ENCODE measurements around the gene FILIP1. TPM values are rescaled to one million over a fixed set of nuclear protein-coding genes. Genes with fewer than 3 reads are reported as not detected.

FILIP1 gene
- total and polyA plus RNA-seq, 2 of the 4 experiments (the other 2 are of a cell fraction) = under 0.01 to 0.03 TPM

DNA sequence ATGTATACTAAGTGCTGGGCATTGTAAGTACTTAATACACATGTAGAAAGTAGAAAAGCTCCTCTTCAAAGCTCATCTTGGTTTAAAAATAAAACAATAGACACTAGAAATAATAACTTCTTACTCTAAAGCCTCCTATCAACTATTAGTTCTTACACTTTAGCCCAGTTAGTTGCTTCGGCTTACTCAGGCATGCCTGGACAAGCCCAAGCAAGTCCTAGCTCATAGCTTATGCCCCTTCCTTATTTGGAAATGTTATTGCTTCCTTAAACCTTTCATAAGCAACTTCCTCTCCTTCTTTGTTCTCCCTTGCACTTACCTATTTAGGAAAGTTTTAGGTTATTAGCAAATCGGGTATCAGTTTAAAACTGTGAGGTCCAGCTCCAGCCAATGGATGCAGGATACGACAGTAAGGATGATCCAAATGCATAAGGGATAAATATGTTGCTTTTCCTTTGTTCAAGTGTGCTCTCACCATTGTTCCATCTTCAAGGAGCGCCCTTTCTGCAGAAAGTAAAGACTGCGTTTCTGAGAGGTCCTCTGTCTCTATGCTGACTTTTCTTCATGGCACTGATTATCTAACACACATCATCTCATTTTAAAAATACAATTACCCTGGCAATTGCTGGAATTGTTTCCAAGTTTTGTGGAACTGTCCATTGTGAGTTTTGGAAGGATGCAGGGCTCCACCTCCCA, 221.3 kb downstream of the FILIP1 start:
- Histone ChIP-seq H3K23ac (ENCODE audit: low read depth, low read length) (peak overlapping the region; percentile 90), H2BK5ac (ENCODE audit: low read depth, low read length, poor library complexity, severe bottlenecking) (peak overlapping the region; percentile 97), H3K56ac (ENCODE audit: extremely low read depth, insufficient read depth, low read length) (peak overlapping the region; percentile 61), H3K27ac (ENCODE audit: insufficient read depth, low read length) (peak overlapping the region; percentile 79), H2BK120ac (ENCODE audit: low read depth, low read length) (peak overlapping the region; percentile 94), H2AK5ac (ENCODE audit: low read depth, low read length) (peak overlapping the region; percentile 80), H3K14ac (replicated peaks; ENCODE audit: low read depth, low read length) (peak overlapping the region; percentile 97), H3K4me2 (ENCODE audit: low read depth, low read length) (no peak overlapping the region; the same call in 1 of the 2 replicates), H3K18ac (ENCODE audit: low read depth, low read length) (peak overlapping the region; percentile 99), H2BK15ac (ENCODE audit: low read depth, low read length) (peak overlapping the region; percentile 83), H4K8ac (ENCODE audit: low read depth in 2 of 2, low read length in 2 of 2) (peak overlapping the region; percentile 88 to 95), H3K9me1 (ENCODE audit: insufficient read depth, low read length) (peaks cover 9% of the 10 kb centered on the region), H4K5ac (ENCODE audit: low read depth, low read length) (peak overlapping the region; percentile 90), H3K4ac (ENCODE audit: low read depth, low read length) (peak overlapping the region; percentile 90), H3K9ac (ENCODE audit: low read depth, low read length) (peak overlapping the region; percentile 33; the same call in 1 of the 2 replicates), H3K4me1 (ENCODE audit: control insufficient read depth, insufficient read depth, low read length) (peaks cover 28% of the 10 kb centered on the region), H2BK20ac (ENCODE audit: low read depth, low read length) (peak overlapping the region; percentile 88), H3K4me3 (ENCODE audit: insufficient read depth, low read depth, low read length) (no peak overlapping the region), H3K79me1 (ENCODE audit: low read depth in 1 of 2, low read length in 2 of 2) (peaks cover 35 to 66% of the 10 kb centered on the region in 2 experiments), H4K91ac (ENCODE audit: insufficient read depth, low read depth, low read length) (peak overlapping the region; percentile 90), H2AFZ (replicated peaks; ENCODE audit: low read length, poor library complexity) (no peak overlapping the region), H3K27me3 (ENCODE audit: control insufficient read depth, insufficient read depth, low read length) (no peaks in the 10 kb centered on the region), H2AK9ac (replicated peaks; ENCODE audit: low read depth, low read length, poor library complexity) (no peak overlapping the region), H3K36me3 (ENCODE audit: control insufficient read depth, insufficient read depth, low read length) (peaks cover 14% of the 10 kb centered on the region), H3K9me3 (ENCODE audit: control insufficient read depth, insufficient read depth, low read length) (no peaks in the 10 kb centered on the region; the same call in 1 of the 2 replicates), H4K20me1 (ENCODE audit: insufficient read depth, low read length) (peaks cover 15% of the 10 kb centered on the region; the same call in 1 of the 2 replicates)
- WGBS, 2 experiments (ENCODE audit: extremely low coverage in 2 of 2, insufficient read length in 1 of 2) = no CpG with 5 or more reads among the region's 5 CpGs
- intact Hi-C loops (cut with micrococcal nuclease) (no loop called here), in situ Hi-C loops (cut with MboI; ENCODE audit: low sequenced_read_pairs) (no loop called here), dilution Hi-C loops (cut with HindIII; ENCODE audit: low sequenced_read_pairs, unreplicated experiment) (no loop called here)
- POLR2A ChIA-PET (ENCODE audit: unreplicated experiment) = no interaction called here
- CTCF ChIA-PET = interaction anchor here (1.3 kb wide), 1 partner anchor 13 kb away, joined by 10 read pairs; no protein-coding TSS in a partner anchor
- DNase-seq (peak; percentile 68), ATAC-seq (ENCODE audit: low read depth) (no peak)
- TF ChIP-seq RCOR1 (IDR thresholded peaks at IDR 0.05; ENCODE audit: insufficient replicate concordance, low read length) = no peak
- TF ChIP-seq, protein P1, sequence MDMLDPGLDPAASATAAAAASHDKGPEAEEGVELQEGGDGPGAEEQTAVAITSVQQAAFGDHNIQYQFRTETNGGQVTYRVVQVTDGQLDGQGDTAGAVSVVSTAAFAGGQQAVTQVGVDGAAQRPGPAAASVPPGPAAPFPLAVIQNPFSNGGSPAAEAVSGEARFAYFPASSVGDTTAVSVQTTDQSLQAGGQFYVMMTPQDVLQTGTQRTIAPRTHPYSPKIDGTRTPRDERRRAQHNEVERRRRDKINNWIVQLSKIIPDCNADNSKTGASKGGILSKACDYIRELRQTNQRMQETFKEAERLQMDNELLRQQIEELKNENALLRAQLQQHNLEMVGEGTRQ (IDR thresholded peaks at IDR 0.05; ENCODE audit: low read depth, low read length) = no peak
- no peak for TF ChIP-seq CEBPB (IDR thresholded peaks at IDR 0.05; ENCODE audit: low read depth, low read length)
- TF ChIP-seq POLR2A (IDR thresholded peaks at IDR 0.05; ENCODE audit: low read depth, low read length) = no peak
- TF ChIP-seq RAD21 (IDR thresholded peaks at IDR 0.05; ENCODE audit: low read length) = no peak
- TF ChIP-seq MXI1 (IDR thresholded peaks at IDR 0.05; ENCODE audit: borderline replicate concordance, low read depth, low read length) = no peak
- TF ChIP-seq SMC3 (IDR thresholded peaks at IDR 0.05; ENCODE audit: low read depth, low read length) = no peak
- TF ChIP-seq MAZ (IDR thresholded peaks at IDR 0.05; ENCODE audit: borderline replicate concordance, low read depth, low read length) = no peak
- no peak for TF ChIP-seq NFE2L2 (IDR thresholded peaks at IDR 0.05; ENCODE audit: low read depth, low read length)
- TF ChIP-seq MAFK (IDR thresholded peaks at IDR 0.05; ENCODE audit: low read depth, low read length) = no peak
- no TSS peak for BruUV-seq (replicated peaks)

Data from IMR-90 (cell line).